ENCODE results near the gene COL20A1.

- TF ChIP-seq EZH2 (IDR thresholded peaks at IDR 0.05; ENCODE audit: insufficient read depth, poor library complexity, severe bottlenecking) (no peak), EZH2phosphoT487 (IDR thresholded peaks at IDR 0.05; ENCODE audit: insufficient read depth, low read depth) (no peak)
These were observed 32.7 kb downstream of the COL20A1 start for GRCh38 chr20:63325554-63326313.
